Measurements from ENCODE around the gene NR4A3. TPM values are rescaled to one million over a fixed set of nuclear protein-coding genes. Genes with fewer than 3 reads are reported as not detected.

The NR4A3 gene
- total and polyA plus RNA-seq, 9 of the 15 experiments (the other 6 are each of a cell fraction or from before 2014, with no cell fraction given) = 0.04 to 0.07 TPM; not detected in 7

GRCh38 chr9:99819856-99820684, 1.6 kb upstream of the NR4A3 start (continued):
- TF ChIP-seq SMAD2 (IDR thresholded peaks at IDR 0.05; ENCODE audit: low read depth, low read length) = no peak
- no peak for TF ChIP-seq ZC3H11A (IDR thresholded peaks at IDR 0.05; ENCODE audit: low read depth, low read length)
- TF ChIP-seq ELF4 (CRISPR knock-in tag; IDR thresholded peaks at IDR 0.05) = no peak
- no peak for TF ChIP-seq E4F1 (CRISPR knock-in tag; IDR thresholded peaks at IDR 0.05; ENCODE audit: borderline replicate concordance)
- 0 out of 2 replicates have a peak, but pooled peaks have one; percentile 35 for TF ChIP-seq ZKSCAN1 (IDR thresholded peaks at IDR 0.05; ENCODE audit: low read depth, low read length)
- no peak for TF ChIP-seq KLF16 (IDR thresholded peaks at IDR 0.05)
- TF ChIP-seq WHSC1 (IDR thresholded peaks at IDR 0.05; ENCODE audit: low read length) = no peak
- no peak for TF ChIP-seq ZNF408 (CRISPR knock-in tag; IDR thresholded peaks at IDR 0.05; ENCODE audit: low read depth)
- no peak for TF ChIP-seq TFAM (CRISPR knock-in tag; conservative IDR thresholded peaks at IDR 0.05)
- TF ChIP-seq E2F3 (CRISPR knock-in tag; IDR thresholded peaks at IDR 0.05) = no peak
- no peak for TF ChIP-seq CBFB (CRISPR knock-in tag; IDR thresholded peaks at IDR 0.05)
- TF ChIP-seq ZEB2 (IDR thresholded peaks at IDR 0.05) = no peak
- no peak for TF ChIP-seq MED1 (CRISPR knock-in tag; IDR thresholded peaks at IDR 0.05; ENCODE audit: borderline replicate concordance)
- no peak for TF ChIP-seq JUNB (CRISPR knock-in tag; conservative IDR thresholded peaks at IDR 0.05)
- TF ChIP-seq CBX1 (IDR thresholded peaks at IDR 0.05; ENCODE audit: low read depth) = no peak
- 0 out of 4 replicates have a peak, but pooled peaks of 1 of the 2 experiments have one; percentile 19 for TF ChIP-seq KDM4B (IDR thresholded peaks at IDR 0.05; ENCODE audit: borderline replicate concordance in 2 of 2, low read depth in 1 of 2)
- TF ChIP-seq MIER1 (IDR thresholded peaks at IDR 0.05; ENCODE audit: low read depth) = no peak
- TF ChIP-seq ZFX (CRISPR knock-in tag; IDR thresholded peaks at IDR 0.05) = peak; percentile 79; the same call in 1 of the 2 replicates
- no peak for TF ChIP-seq NKRF (IDR thresholded peaks at IDR 0.05; ENCODE audit: borderline replicate concordance)
- TF ChIP-seq TOE1 (IDR thresholded peaks at IDR 0.05; ENCODE audit: borderline replicate concordance) = no peak; the same call in 1 of the 2 replicates
- no peak for TF ChIP-seq TOE1 (CRISPR knock-in tag; IDR thresholded peaks at IDR 0.05; ENCODE audit: borderline replicate concordance, low read depth)
- peak; percentile 96 for TF ChIP-seq MTA1 (IDR thresholded peaks at IDR 0.05; ENCODE audit: borderline replicate concordance)
- peak; percentile 17; the same call in 1 of the 2 replicates for TF ChIP-seq HDAC2 (IDR thresholded peaks at IDR 0.05)
- TF ChIP-seq ZNF584 (CRISPR knock-in tag; IDR thresholded peaks at IDR 0.05; ENCODE audit: low read depth) = peak; percentile 74; the same call in 1 of the 2 replicates
